Naive thymus-derived CD8-positive, alpha-beta T cell (primary cell): ENCODE results near the gene SDCBP2. TPM values are rescaled to one million over a fixed set of nuclear protein-coding genes. Genes with fewer than 3 reads are reported as not detected.

Source experiments
- ATAC-seq, 2 donors: fragments of 150-1000 bp; cut with Tn5 transposase in 1 of 2; sonication (Bioruptor Pico), chemical (Tn5 transposase) in 1 of 2; 1 replicate in 1 of 2; 2 replicates in 1 of 2; pipeline ENCODE4 v1.10.0; 2021; ENCODE audit warnings: mild to moderate bottlenecking in 2 of 2, moderate library complexity in 2 of 2
- POLR2A ChIA-PET: fragments of 350-600 bp; sonication (Branson Sonifier 250); formaldehyde crosslinking; loops from one replicate; lab custom pipeline; 2021; ENCODE audit warnings: antibody characterized with exemption; lab: Charles Lee
- DNase-seq, 10 donors: peaks; one replicate each; pipeline versions ENCODE4 v3.0.0 to v3.0.0-alpha.2; 2020 to 2022
- H3K27ac Mint-ChIP-seq, 10 donors: one replicate each; pipeline ENCODE4 v1.8.0; 2020 to 2022; ENCODE audit warnings: mild to moderate bottlenecking in 10 of 10, mixed read lengths in 10 of 10, moderate library complexity in 4 of 10, inconsistent platforms in 1 of 10
- H3K27me3 Mint-ChIP-seq, 5 donors: one replicate each; pipeline ENCODE4 v1.8.0; 2021 to 2022; ENCODE audit warnings: mixed read lengths in 5 of 5
- H3K36me3 Mint-ChIP-seq, 3 donors: one replicate each; pipeline ENCODE4 v1.8.0; 2020 to 2022; ENCODE audit warnings: mixed read lengths in 3 of 3, mild to moderate bottlenecking in 2 of 3, inconsistent platforms in 1 of 3
- H3K4me1 Mint-ChIP-seq, 4 donors: one replicate each; pipeline ENCODE4 v1.8.0; 2021 to 2022; ENCODE audit warnings: mixed read lengths in 4 of 4
- H3K4me3 Mint-ChIP-seq, 10 donors: one replicate each; pipeline ENCODE4 v1.8.0; 2020 to 2022; ENCODE audit warnings: mild to moderate bottlenecking in 10 of 10, mixed read lengths in 10 of 10, moderate library complexity in 6 of 10, inconsistent platforms in 1 of 10
- H3K9me3 Mint-ChIP-seq, 9 donors: one replicate each; pipeline ENCODE4 v1.8.0; 2020 to 2022; ENCODE audit warnings: mixed read lengths in 9 of 9, mild to moderate bottlenecking in 3 of 9, inconsistent platforms in 1 of 9, moderate library complexity in 1 of 9
- polyA plus RNA-seq, 3 donors: library from polyadenylated mRNA; unstranded; fragments of 300-500 nt; fragmentation: Illumina TruSeq; gene quantifications; one replicate each; pipeline ENCODE4 v1.2.3, GENCODE V29; 2021
- total RNA-seq, 8 experiments: library from RNA in 2 of 8; stranded (reverse) in 2 of 8; gene quantifications; one replicate each; pipeline ENCODE4 v1.2.3 and lab custom pipeline; 2021 to 2026

The SDCBP2 gene
- total and polyA plus RNA-seq, 5 experiments from 2014 or later: 0.81 to 3.3 (median 1.5) TPM

DNA sequence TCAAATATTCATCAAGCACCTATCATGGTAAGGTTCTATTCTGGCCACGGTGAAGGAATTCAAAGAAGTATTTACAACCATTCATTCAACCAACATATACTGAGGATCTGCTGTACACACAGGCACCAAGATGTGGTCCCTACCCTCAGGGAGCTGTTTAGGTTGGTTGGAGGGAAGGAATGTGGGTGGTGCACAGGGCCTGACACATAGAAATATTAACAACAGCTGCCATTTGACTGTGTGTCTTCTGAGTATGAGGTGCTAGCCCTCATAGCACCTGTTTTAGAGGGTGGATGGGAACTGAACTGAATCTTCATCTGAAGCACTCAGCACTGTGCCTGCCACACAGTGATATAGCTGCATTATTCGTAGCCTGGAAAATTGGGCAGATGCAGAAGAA lies 55.6 kb downstream of the SDCBP2 start:
- POLR2A ChIA-PET: interaction anchor here (0.5 to 1.1 kb wide), 3 partner anchors 14 to 25 kb away, joined by 3 read pairs; no protein-coding TSS in a partner anchor
- H3K4me3 Mint-ChIP-seq: peak overlapping the region in 4 of 10 donors; percentile 16 to 34 (median 18)
- H3K27ac Mint-ChIP-seq: peak overlapping the region in 8 of 10 donors; percentile 22 to 89 (median 60)

DNA sequence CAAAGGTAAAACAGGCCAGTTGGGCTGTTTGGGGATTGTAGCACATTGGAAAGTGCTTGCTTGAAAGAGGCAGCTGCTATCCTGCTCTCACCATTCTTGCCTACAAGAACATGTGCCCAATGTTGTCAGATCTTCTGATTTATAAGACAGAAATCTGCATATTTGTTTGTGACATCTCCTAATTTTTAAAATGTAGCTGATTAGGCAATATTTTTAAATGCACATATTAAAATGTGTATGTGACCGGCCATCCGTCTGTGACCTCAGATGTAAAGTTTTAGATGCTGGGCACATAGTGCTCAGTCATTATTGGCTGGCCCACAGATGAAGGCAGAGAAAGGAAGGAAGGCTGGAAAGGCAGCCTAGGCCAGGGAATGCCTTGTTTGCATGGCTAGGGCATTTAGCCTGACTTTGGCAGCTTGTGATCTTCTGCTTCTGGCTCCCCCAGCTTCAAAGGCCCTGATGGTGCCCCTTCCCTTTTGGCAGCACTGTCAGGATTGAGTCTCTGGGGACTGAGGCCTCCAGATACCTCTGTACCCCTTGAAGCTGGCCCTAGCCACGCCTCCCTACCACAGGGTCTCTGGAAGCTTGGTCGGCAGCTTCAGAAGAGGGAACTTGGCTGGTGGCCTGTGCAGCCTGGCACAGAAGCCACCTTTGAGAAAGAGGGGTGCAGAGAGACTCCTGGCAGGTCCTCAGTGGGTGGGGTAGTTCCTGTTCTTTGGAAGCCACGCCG lies 56.4 kb downstream of the SDCBP2 start:
- peaks cover 44 to 76% (median 66%) of the 10 kb centered on the region in 4 donors for H3K4me1 Mint-ChIP-seq
- H3K4me3 Mint-ChIP-seq: peak overlapping the region in 4 of 10 donors; percentile 4 to 52 (median 17)
- POLR2A ChIA-PET: interaction anchor here (0.8 kb wide), 1 partner anchor 18 kb away, joined by 3 read pairs; no protein-coding TSS in a partner anchor
- H3K36me3 Mint-ChIP-seq: peaks cover 0 to 18% (median 0%) of the 10 kb centered on the region in 3 donors
- no peak for DNase-seq
- H3K27ac Mint-ChIP-seq: peak overlapping the region in 8 of 10 donors; percentile 65 to 83 (median 73)
- H3K9me3 Mint-ChIP-seq: no peaks in the 10 kb centered on the region
- peak; percentile 53 to 60 for ATAC-seq
- no peaks in the 10 kb centered on the region for H3K27me3 Mint-ChIP-seq

More for the DNA sequence above, 55.6 kb downstream of the SDCBP2 start:
- peaks cover 0 to 18% (median 0%) of the 10 kb centered on the region in 3 donors for H3K36me3 Mint-ChIP-seq
- H3K9me3 Mint-ChIP-seq: no peaks in the 10 kb centered on the region
- DNase-seq (no peak), ATAC-seq (no peak)
- peaks cover 40 to 68% (median 59%) of the 10 kb centered on the region in 4 donors for H3K4me1 Mint-ChIP-seq
- H3K27me3 Mint-ChIP-seq: no peaks in the 10 kb centered on the region

DNA sequence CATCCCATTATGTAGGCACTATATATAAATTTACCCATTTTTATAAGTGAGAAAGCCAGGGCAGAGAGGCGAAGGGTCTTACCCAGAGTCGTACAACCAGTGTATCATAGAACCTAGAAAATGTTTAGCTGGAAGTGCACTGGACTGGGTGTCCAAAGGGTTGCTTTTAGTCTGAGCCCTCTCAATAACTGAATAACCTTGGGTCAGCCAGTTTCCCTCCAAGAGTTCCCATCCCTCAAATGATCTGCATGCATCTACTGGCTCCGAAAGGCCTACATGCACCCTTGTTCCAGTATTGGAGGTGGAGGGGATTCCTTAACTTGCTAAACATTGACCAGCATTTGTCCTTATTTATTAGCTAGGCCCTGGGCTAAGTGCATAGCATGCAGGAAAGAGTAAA lies 59.1 kb downstream of the SDCBP2 start:
- POLR2A ChIA-PET: interaction anchor here (1.5 kb wide), 1 partner anchor 14 kb away, joined by 3 read pairs; no protein-coding TSS in a partner anchor
- peak overlapping the region in 1 of 10 donors; percentile 38 for H3K4me3 Mint-ChIP-seq

DNA sequence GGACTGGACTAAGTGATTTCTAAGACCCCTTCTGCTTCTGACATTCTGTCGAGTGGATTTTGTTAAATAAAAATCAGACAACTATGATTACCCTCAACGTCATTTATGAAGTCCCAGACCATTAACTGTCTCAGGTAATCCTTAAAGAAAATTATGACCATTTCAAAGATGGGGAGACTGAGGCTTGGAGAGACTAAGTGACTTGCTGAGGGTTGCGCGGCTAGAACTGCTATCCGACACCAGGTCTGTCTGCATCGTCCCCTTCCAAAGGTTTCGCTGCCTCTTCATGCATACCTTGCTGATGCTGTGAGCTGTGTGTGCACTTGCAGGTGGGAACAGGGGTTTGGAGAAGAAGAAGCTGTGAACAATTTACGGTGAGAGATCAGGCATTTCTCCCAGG lies 59.7 kb downstream of the SDCBP2 start:
- H3K4me3 Mint-ChIP-seq: peak overlapping the region in 2 of 10 donors; percentile 49 to 91
- no peaks in the 10 kb centered on the region for H3K9me3 Mint-ChIP-seq
- DNase-seq (no peak), ATAC-seq (no peak)
- POLR2A ChIA-PET: no interaction called here
- peak overlapping the region in 9 of 10 donors; percentile 23 to 92 (median 63) for H3K27ac Mint-ChIP-seq
- H3K4me1 Mint-ChIP-seq: peaks cover 48 to 91% (median 80%) of the 10 kb centered on the region in 4 donors
- no peaks in the 10 kb centered on the region for H3K27me3 Mint-ChIP-seq
- H3K36me3 Mint-ChIP-seq: peaks cover 0 to 12% (median 0%) of the 10 kb centered on the region in 3 donors

More for the DNA sequence above, 59.1 kb downstream of the SDCBP2 start:
- H3K4me1 Mint-ChIP-seq: peaks cover 46 to 88% (median 79%) of the 10 kb centered on the region in 4 donors
- H3K27ac Mint-ChIP-seq: peak overlapping the region in 4 of 10 donors; percentile 26 to 91 (median 58)
- peaks cover 0 to 12% (median 0%) of the 10 kb centered on the region in 3 donors for H3K36me3 Mint-ChIP-seq
- H3K27me3 Mint-ChIP-seq: no peaks in the 10 kb centered on the region
- DNase-seq (no peak), ATAC-seq (no peak)
- H3K9me3 Mint-ChIP-seq: no peaks in the 10 kb centered on the region

DNA sequence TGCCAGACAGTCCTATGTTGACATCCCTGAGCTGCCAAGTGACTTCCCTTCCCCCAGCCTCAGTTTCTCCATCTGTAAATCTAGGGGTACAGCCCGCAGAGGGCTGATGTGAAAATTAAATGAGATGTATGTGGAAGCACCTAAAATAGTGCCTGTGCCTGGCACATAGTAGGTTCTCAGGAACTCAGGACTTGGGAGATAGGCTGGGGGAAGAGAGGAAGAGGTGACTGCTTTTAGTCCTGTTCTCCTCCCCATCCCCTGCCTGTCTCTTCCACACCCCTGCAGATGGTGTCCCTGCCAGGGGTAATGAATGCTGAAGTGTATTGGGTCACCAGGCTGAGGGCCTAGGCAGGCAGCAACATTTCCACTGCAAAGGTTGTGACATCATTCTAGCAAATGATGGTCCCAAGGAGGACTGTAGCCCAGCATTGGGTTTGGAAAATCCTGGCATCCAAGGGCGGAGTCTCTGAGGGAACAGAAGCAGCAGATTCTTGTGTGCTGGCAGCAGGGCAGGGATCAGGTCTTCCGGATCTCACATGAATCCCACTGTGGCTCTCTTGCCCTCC lies 61.0 kb downstream of the SDCBP2 start:
- DNase-seq (no peak), ATAC-seq (no peak)
- peak overlapping the region; percentile 37 to 91 (median 84) for H3K27ac Mint-ChIP-seq
- POLR2A ChIA-PET: interaction anchor here (1.4 to 3.8 kb wide), 2 partner anchors 14 to 32 kb away, joined by 4 to 33 read pairs; no protein-coding TSS in a partner anchor
- peaks cover 44 to 88% (median 79%) of the 10 kb centered on the region in 4 donors for H3K4me1 Mint-ChIP-seq
- no peaks in the 10 kb centered on the region for H3K27me3 Mint-ChIP-seq
- peaks cover 0 to 12% (median 0%) of the 10 kb centered on the region in 3 donors for H3K36me3 Mint-ChIP-seq
- H3K4me3 Mint-ChIP-seq: peak overlapping the region; percentile 78 to 99 (median 86)
- peaks cover 0 to under 1% (median 0%) of the 10 kb centered on the region in 9 donors for H3K9me3 Mint-ChIP-seq

DNA sequence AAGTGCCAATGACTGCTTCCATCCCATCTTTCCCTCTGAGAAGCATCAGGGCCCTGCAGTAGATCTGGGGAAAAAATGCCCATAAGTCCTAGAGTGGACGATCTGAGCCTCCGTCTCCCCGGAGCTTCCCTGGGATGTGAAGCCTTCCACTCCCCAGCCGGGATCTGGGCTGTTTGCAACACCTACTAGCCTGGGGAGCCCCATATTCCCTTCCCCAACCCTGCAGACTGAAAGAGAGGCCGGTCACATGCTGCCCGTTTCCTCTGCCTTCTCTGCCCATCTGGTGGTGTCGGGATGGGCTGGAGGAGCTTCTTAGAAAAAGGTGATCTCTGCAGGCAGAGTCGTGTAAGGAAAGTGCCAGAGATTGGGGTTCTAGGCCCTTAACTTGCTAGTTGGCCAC lies 61.8 kb downstream of the SDCBP2 start:
- DNase-seq (no peak), ATAC-seq (no peak)
- H3K27ac Mint-ChIP-seq: peak overlapping the region; percentile 63 to 90 (median 84)
- POLR2A ChIA-PET: interaction anchor here (0.6 to 3.8 kb wide), 10 partner anchors 9 to 1810 kb away, joined by 3 to 33 read pairs (median 4); no protein-coding TSS in a partner anchor
- peaks cover 0 to 12% (median 0%) of the 10 kb centered on the region in 3 donors for H3K36me3 Mint-ChIP-seq
- peaks cover 0 to 3% (median 0%) of the 10 kb centered on the region in 9 donors for H3K9me3 Mint-ChIP-seq
- H3K27me3 Mint-ChIP-seq: peaks cover 0 to 2% (median 0%) of the 10 kb centered on the region in 5 donors
- H3K4me1 Mint-ChIP-seq: peaks cover 41 to 80% (median 74%) of the 10 kb centered on the region in 4 donors
- H3K4me3 Mint-ChIP-seq: peak overlapping the region; percentile 78 to 99 (median 86)

DNA sequence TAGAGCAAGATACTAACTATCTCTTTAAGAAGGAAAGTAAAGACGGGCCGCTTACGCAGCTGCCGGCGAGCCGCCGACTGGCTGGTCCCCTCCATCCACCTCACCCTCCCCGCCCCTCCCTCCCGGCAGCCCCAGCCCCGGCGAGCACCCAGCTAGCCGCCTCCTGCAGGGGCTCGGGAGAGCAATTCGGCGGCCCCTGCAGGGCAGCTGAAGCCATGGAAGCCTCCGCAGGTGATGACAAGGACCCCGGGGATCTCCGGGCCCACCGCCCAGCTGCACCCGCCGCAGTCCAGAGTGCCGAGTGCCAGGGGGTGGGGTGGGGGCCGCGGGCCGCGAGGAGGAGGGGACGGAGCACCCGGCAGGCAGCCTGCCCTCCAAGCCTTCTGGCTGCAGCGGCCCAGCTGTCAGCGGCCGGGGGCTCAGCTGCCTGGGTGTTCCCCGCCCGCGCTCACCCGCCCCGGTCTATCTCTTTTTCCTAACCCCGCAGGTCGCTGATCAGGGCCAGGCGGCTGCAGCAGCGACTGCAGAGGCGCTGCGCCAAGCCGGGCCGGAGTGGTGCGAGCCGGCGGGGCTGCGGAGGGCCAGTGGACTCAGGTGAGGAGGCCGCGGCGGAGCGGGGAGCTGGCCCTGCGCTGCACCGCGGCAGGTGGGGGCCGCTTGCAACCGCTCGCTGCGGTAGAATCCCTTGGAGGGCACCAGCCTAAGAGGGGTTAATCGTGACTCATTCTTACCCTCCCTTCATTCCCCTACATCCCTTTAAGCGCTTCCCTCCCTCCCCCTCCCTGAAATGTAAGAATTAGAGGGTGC lies 62.6 kb downstream of the SDCBP2 start, which contains the start of gene SNPH:
Gene SNPH (plus strand): TSS at position 128 of the 807 bp plus-strand sequence. CDS start 29,946 bp downstream, outside the sequence.
- H3K4me3 Mint-ChIP-seq: peak within 1 kb of the TSS; percentile 86 to 99 (median 94)
- ATAC-seq (peak; percentile 90 to 91), DNase-seq (peak; percentile 63 to 87 (median 70))
- peaks cover 0 to 3% (median 0%) of the 10 kb centered on the region in 9 donors for H3K9me3 Mint-ChIP-seq
- POLR2A ChIA-PET: interaction anchor here (0.5 to 3.8 kb wide), 14 partner anchors 9 to 1811 kb away, joined by 3 to 33 read pairs (median 4); partner anchors contain the start of gene RAD21L1
- H3K4me1 Mint-ChIP-seq: peaks cover 35 to 72% (median 67%) of the 10 kb centered on the region in 4 donors
- peak within 1 kb of the TSS; percentile 96 to 100 (median 99) for H3K27ac Mint-ChIP-seq
- peaks cover 0 to 3% (median 0%) of the 10 kb centered on the region in 5 donors for H3K27me3 Mint-ChIP-seq
- H3K36me3 Mint-ChIP-seq: peaks cover 0 to 8% (median 0%) of the 10 kb centered on the region in 3 donors

DNA sequence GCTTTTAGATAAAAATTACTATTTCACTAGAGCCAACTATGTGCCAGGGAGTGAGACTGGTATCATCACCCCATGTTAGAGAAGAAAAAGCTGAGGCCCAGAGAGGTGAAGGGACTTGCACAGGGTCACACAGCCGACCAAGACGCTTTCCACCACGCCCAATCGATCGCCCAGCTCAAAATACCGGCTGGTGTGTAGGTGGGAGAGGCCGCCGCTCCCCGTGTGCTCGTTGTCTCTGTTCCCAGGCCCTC lies 63.1 kb downstream of the SDCBP2 start:
- peaks cover 31 to 67% (median 62%) of the 10 kb centered on the region in 4 donors for H3K4me1 Mint-ChIP-seq
- peaks cover 0 to 3% (median 0%) of the 10 kb centered on the region in 9 donors for H3K9me3 Mint-ChIP-seq
- peaks cover 0 to 5% (median 0%) of the 10 kb centered on the region in 5 donors for H3K27me3 Mint-ChIP-seq
- ATAC-seq (no peak), DNase-seq (no peak)
- POLR2A ChIA-PET: interaction anchor here (0.9 to 3.8 kb wide), 9 partner anchors 10 to 124 kb away, joined by 3 to 33 read pairs (median 7); partner anchors contain the start of gene RAD21L1
- peak overlapping the region; percentile 86 to 99 (median 94) for H3K4me3 Mint-ChIP-seq
- H3K27ac Mint-ChIP-seq: peak overlapping the region; percentile 96 to 100 (median 99)
- H3K36me3 Mint-ChIP-seq: peaks cover 0 to 8% (median 0%) of the 10 kb centered on the region in 3 donors

DNA sequence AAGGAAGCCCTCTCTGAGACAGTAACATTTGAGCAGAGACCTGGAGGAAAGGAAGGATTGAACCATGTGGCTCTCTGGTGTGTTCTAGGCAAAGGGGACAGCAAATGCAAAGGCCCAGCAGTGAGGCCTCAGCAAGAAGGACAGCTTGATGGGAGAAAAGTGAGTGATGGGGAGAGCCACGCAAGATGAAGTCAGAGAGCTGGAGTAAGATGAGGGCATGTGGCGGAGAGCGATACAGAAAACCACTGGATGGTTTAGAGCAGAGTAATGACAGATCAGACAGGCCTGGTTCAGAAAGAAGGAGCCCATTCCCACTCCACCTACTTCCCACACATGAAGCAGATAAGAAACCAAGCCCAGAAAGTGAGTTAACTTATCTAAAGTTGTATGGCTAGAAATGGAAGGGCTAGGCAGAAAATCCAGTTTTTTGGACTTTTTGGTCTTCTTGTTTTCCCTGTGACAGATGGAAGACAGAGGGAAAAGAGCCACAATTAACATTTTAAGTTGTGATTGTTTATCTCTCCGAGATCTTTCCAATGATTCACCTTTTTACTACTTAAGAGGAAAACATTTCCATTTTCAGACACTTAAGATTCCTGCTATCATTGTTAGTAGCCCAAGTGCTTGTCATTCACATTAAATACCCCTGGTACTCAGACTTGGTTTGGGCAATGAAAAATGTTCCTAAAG lies 63.6 kb downstream of the SDCBP2 start:
- peaks cover 0 to 3% (median 0%) of the 10 kb centered on the region in 9 donors for H3K9me3 Mint-ChIP-seq
- POLR2A ChIA-PET: interaction anchor here (0.7 to 3.8 kb wide), 11 partner anchors 10 to 364 kb away, joined by 3 to 33 read pairs (median 5); partner anchors contain the start of gene RAD21L1
- DNase-seq: no peak
- peaks cover 0 to 8% (median 0%) of the 10 kb centered on the region in 3 donors for H3K36me3 Mint-ChIP-seq
- H3K27me3 Mint-ChIP-seq: peaks cover 0 to 8% (median 0%) of the 10 kb centered on the region in 5 donors
- peaks cover 30 to 63% (median 60%) of the 10 kb centered on the region in 4 donors for H3K4me1 Mint-ChIP-seq
- ATAC-seq: no peak
- H3K27ac Mint-ChIP-seq: peak overlapping the region; percentile 96 to 100 (median 99)
- H3K4me3 Mint-ChIP-seq: peak overlapping the region; percentile 86 to 99 (median 94)

DNA sequence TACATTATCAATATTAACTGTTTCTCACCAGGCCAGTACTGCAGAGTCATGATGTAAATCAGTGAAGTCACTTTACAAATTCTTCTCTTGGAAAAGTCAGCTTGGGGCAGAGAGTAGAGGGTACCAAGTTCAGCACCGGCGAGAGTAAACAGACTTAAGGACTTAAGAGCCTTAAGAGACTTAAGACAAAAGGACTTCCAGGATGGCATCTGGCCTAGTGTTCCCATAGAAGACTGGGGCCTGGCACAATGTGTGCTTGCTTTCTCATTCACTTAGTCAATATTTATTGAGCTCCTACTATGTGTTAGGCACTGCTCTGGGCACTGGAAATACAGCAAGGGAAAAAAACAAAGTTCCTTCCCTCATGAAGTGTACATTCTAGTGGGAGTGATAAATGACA lies 64.2 kb downstream of the SDCBP2 start:
- POLR2A ChIA-PET: interaction anchor here (0.7 to 3.8 kb wide), 4 partner anchors 15 to 364 kb away, joined by 3 to 33 read pairs (median 3); no protein-coding TSS in a partner anchor
- peak overlapping the region; percentile 86 to 99 (median 94) for H3K4me3 Mint-ChIP-seq
- DNase-seq (no peak), ATAC-seq (no peak)
- peaks cover 27 to 59% (median 57%) of the 10 kb centered on the region in 4 donors for H3K4me1 Mint-ChIP-seq
- H3K27me3 Mint-ChIP-seq: peaks cover 0 to 8% (median 0%) of the 10 kb centered on the region in 5 donors
- peaks cover 0 to 3% (median 0%) of the 10 kb centered on the region in 9 donors for H3K9me3 Mint-ChIP-seq
- peak overlapping the region; percentile 96 to 100 (median 99) for H3K27ac Mint-ChIP-seq
- peaks cover 0 to 6% (median 0%) of the 10 kb centered on the region in 3 donors for H3K36me3 Mint-ChIP-seq
